Thyroid gland (tissue), 4 donors: ENCODE data around the gene OLFML1.

ENCODE experiments used
- POLR2A ChIP-seq, 2 donors: fragments of 450-650 bp; IDR thresholded peaks; one replicate each; pipeline ENCODE4 v1.6.1; 2017; ENCODE audit warnings: antibody characterized with exemption in 2 of 2, mild to moderate bottlenecking in 2 of 2, moderate library complexity in 1 of 2
- TF ChIP-seq, protein P1 (sequence below), 6 experiments: fragments of 200-600 bp in 3 of 6; fragments of 450-650 bp in 3 of 6; sonication (generic) in 3 of 6; IDR thresholded peaks; one replicate each; pipeline ENCODE4 v1.5.1; 2016 to 2019; ENCODE audit warnings: antibody characterized with exemption in 6 of 6, mild to moderate bottlenecking in 2 of 6, inconsistent platforms in 1 of 6, moderate library complexity in 1 of 6

DNA sequence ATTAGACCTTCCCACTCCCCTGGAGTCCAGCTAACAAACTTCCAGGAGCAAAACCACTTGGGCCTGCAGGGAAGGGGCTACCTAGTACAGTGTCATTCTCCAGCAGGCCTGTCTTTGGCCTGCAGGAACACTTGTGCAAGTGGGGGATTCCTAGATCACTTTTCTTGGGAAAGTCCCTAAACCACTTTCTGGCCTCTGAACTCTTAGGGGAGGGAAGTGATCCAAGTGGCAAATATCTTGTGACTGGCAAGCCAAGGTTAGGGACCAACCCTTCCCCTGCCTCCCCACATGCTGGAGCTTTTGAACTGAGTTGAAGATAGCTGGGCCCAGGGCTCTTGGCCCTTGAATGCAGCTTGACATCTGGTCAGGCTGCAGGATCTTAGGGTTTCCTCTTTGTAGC is 45.7 kb downstream of the OLFML1 start:
- TF ChIP-seq, protein P1, sequence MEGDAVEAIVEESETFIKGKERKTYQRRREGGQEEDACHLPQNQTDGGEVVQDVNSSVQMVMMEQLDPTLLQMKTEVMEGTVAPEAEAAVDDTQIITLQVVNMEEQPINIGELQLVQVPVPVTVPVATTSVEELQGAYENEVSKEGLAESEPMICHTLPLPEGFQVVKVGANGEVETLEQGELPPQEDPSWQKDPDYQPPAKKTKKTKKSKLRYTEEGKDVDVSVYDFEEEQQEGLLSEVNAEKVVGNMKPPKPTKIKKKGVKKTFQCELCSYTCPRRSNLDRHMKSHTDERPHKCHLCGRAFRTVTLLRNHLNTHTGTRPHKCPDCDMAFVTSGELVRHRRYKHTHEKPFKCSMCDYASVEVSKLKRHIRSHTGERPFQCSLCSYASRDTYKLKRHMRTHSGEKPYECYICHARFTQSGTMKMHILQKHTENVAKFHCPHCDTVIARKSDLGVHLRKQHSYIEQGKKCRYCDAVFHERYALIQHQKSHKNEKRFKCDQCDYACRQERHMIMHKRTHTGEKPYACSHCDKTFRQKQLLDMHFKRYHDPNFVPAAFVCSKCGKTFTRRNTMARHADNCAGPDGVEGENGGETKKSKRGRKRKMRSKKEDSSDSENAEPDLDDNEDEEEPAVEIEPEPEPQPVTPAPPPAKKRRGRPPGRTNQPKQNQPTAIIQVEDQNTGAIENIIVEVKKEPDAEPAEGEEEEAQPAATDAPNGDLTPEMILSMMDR (IDR thresholded peaks at IDR 0.05) = no peak
- no peak for TF ChIP-seq POLR2A (IDR thresholded peaks at IDR 0.05)
